Mucosa of descending colon (tissue), 3 donors: Measurements from ENCODE around the gene ADGB. TPM values are rescaled to one million over a fixed set of nuclear protein-coding genes. Genes with fewer than 3 reads are reported as not detected.

ENCODE experiments used
- ATAC-seq: fragments of 200-7000 bp; cut with Tn5 transposase; one replicate; pipeline ENCODE4 v1.9.1; 2020; ENCODE audit warnings: mild to moderate bottlenecking, moderate library complexity
- DNase-seq, 3 donors: peaks; one replicate each; pipeline ENCODE4 v3.0.0-alpha.2; 2020
- H3K36me3 ChIP-seq: fragments of 200-600 bp; one replicate; pipeline ENCODE4 v1.8.0; 2021; ENCODE audit warnings: low read depth, mild to moderate bottlenecking
- H3K4me1 ChIP-seq: fragments of 200-600 bp; one replicate; pipeline ENCODE4 v1.8.0; 2021; ENCODE audit warnings: low read depth, mild to moderate bottlenecking
- H3K4me3 ChIP-seq: fragments of 200-600 bp; one replicate; pipeline ENCODE4 v1.8.0; 2021; ENCODE audit warnings: mild to moderate bottlenecking
- H3K9me3 ChIP-seq: fragments of 200-600 bp; one replicate; pipeline ENCODE4 v1.8.0; 2021; ENCODE audit warnings: mild to moderate bottlenecking
- CTCF ChIP-seq: fragments of 200-600 bp; IDR thresholded peaks from one replicate; pipeline ENCODE4 v1.8.0; 2022; ENCODE audit warnings: antibody characterized with exemption, mild to moderate bottlenecking
- intact Hi-C, 2 donors: fragments of 100-400 bp; cut with DNase I in 1 of 2; cut with micrococcal nuclease in 1 of 2; formaldehyde crosslinking; loops; one replicate each; pipeline versions ENCODE4 v1.11.0 to v1.11.1; 2022; cut with DNase I, micrococcal nuclease
- total RNA-seq, 3 donors: library from RNA; stranded (reverse); fragmentation: NEBNext Ultra II Directional in 2 of 3; extraction: Animal tissue kit (Norgen Biotek cat#: 25700) in 2 of 3; gene quantifications; one replicate each; pipeline versions ENCODE4 v1.2.1 to v1.2.4, GENCODE V29; 2021 to 2023
- donor health status: DM: no; HTN: no; CAD: no; lungs with moderate emphysema.
- donor health status: DM: no; HTN: no; CAD: no.
- donor health status: DM: no; HTN: yes; CAD: no.

ADGB gene
- total RNA-seq, 3 donors from 2014 or later: 0.70 to 2.2 (median 2.1) TPM

GRCh38 chr6:146709036-146709622 is 110.4 kb downstream of the ADGB start:
- Histone ChIP-seq H3K9me3 (no peaks in the 10 kb centered on the region), H3K4me3 (no peak overlapping the region), H3K4me1 (no peaks in the 10 kb centered on the region), H3K36me3 (no peaks in the 10 kb centered on the region)
- ATAC-seq (no peak), DNase-seq (no peak)
- intact Hi-C loops: no loop called here
- no peak for TF ChIP-seq CTCF

DNA sequence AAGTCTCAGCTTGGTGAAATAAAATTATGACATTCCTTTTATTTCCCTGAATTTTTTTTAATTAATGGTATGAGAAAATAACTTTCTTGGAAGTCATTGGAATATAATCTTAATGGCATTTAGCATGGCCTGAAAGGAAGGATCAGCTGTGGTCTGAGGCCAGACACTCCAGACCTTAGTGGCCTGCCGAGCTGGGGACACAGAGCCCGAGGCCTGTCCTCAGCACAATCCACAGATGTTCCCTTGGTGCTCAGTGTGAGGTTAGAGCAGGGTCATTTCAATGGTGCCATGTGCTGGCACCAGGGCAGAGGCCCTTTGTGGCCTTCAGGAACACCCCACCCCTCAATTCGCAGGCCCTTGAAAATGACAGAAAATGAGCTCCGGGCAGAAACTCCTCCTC is 120.6 kb downstream of the ADGB start:
- intact Hi-C loops: no loop called here
- no peak for TF ChIP-seq CTCF
- no peak for ATAC-seq

DNA sequence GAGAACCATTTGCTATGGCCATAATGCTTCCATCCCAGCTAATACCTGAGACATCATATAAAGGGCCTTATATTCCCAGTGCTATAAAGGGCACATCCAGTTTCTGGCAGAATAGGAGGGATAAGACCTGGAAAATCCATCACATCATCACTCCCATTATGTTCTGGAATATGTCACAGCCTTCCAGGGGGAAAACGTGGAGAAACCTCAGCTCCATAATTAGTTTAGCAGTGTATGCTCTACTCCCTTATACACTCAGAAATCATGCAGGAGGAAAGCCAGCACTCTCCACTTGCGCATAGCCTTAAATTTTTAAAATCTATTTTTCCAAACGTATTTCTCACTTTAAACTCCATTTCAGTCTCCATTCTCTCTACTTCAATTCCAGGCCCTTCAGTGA is 140.9 kb downstream of the ADGB start:
- Histone ChIP-seq H3K9me3 (no peaks in the 10 kb centered on the region), H3K4me1 (no peaks in the 10 kb centered on the region), H3K36me3 (no peaks in the 10 kb centered on the region), H3K4me3 (no peak overlapping the region)
- ATAC-seq (no peak), DNase-seq (no peak)
- intact Hi-C loops: no loop called here
- no peak for TF ChIP-seq CTCF

More for the DNA sequence above, 120.6 kb downstream of the ADGB start:
- no peak overlapping the region for H3K4me3 ChIP-seq
- no peaks in the 10 kb centered on the region for H3K9me3 ChIP-seq
- H3K36me3 ChIP-seq: no peaks in the 10 kb centered on the region
- no peaks in the 10 kb centered on the region for H3K4me1 ChIP-seq
- DNase-seq: no peak

DNA sequence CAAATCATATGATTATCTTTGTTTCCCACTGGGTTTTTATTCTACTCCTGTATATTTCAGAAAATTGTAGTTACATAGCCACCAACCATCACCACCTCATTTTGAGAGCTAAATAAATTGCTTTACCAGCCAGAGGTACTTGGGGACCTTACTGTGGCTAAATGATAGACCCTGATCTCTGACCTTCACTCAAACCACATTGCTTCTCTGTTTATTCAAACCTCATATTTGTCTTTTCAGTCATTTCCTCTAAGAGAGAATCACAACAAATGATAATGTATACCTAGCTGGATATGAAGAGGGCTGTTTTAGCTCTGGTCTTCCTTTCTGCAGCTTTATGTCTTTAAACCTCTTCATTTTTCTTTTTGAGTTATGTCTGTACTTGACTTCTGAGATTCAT is 142.8 kb downstream of the ADGB start:
- no peaks in the 10 kb centered on the region for H3K9me3 ChIP-seq
- intact Hi-C loops: no loop called here
- no peak for DNase-seq
- ATAC-seq: no peak
- no peaks in the 10 kb centered on the region for H3K4me1 ChIP-seq
- TF ChIP-seq CTCF: no peak
- H3K36me3 ChIP-seq: no peaks in the 10 kb centered on the region
- H3K4me3 ChIP-seq: no peak overlapping the region

DNA sequence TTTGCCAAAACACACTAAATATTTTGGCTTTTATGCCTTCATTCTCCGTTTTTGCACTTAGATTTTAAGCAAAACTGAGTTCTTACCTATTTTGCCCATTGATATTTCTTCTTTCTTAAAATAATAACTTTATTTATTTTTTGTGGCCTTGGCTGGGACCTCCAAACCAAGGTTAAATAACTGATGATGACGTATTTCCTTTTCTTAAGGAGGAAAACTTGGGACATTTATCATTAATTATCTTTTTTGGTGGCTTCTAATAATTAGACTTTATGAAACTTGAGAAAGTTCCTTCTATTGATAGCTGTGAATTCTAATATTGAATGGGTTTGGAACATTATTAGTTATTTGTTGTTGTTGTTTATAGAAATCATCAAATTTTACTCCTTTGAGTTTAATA is 154.5 kb downstream of the ADGB start:
- Histone ChIP-seq H3K4me3 (no peak overlapping the region), H3K4me1 (no peaks in the 10 kb centered on the region), H3K9me3 (no peaks in the 10 kb centered on the region), H3K36me3 (no peaks in the 10 kb centered on the region)
- intact Hi-C loops: no loop called here
- ATAC-seq (no peak), DNase-seq (no peak)
- no peak for TF ChIP-seq CTCF

- Histone ChIP-seq H3K4me3 (no peak overlapping the region), H3K36me3 (no peaks in the 10 kb centered on the region), H3K9me3 (no peaks in the 10 kb centered on the region), H3K4me1 (no peaks in the 10 kb centered on the region)
- ATAC-seq: no peak
- no peak for TF ChIP-seq CTCF
- intact Hi-C loops: no loop called here
- DNase-seq: no peak
Observed at GRCh38 chr6:146767632-146768031, 168.9 kb downstream of the ADGB start.
